ENCODE results near the gene CDC123.

GRCh38 chr10:12198156-12198555, 2.2 kb downstream of the CDC123 start:
- no peak for TF ChIP-seq CTCF (optimal IDR thresholded peaks at IDR 0.05 in 1 of 3, IDR thresholded peaks at IDR 0.05 in 1 of 3, conservative IDR thresholded peaks at IDR 0.05 in 1 of 3; ENCODE audit: extremely low read depth in 1 of 3, insufficient read depth in 2 of 3, low read length in 3 of 3)
- no peak for TF ChIP-seq EZH2 (IDR thresholded peaks at IDR 0.05; ENCODE audit: low read length)

All from keratinocyte (primary cell).